ENCODE data around the gene ZNF516. TPM values are rescaled to one million over a fixed set of nuclear protein-coding genes. Genes with fewer than 3 reads are reported as not detected.

The ZNF516 gene
- total and polyA plus RNA-seq, 2 of the 4 experiments (the other 2 are of a cell fraction): 7.9 to 16.9 TPM

DNA sequence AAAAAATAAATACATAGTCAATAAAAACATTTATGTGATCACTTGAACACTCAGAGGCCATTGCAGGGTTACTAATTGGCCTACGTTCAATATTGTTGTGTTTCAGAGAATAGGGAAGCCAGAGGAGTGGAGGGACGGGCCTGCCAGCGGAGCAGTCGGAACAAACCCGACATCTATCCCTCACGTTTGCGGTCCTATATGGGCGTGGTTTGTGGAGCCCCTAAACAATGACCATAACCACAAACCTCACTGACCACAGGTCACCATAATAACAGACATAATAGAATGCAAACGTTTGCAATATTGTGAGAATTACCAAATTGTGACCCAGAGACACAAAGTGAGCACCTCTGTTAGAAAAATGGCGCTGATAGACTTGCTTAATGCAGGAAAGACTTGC, 19.5 kb upstream of the ZNF516 start:
- Histone ChIP-seq H3K36me3 (ENCODE audit: control insufficient read depth, insufficient read depth, low read length) (no peaks in the 10 kb centered on the region), H3K9me1 (ENCODE audit: insufficient read depth, low read length) (peaks cover 3% of the 10 kb centered on the region), H2BK15ac (ENCODE audit: low read depth, low read length) (no peak overlapping the region), H3K56ac (ENCODE audit: extremely low read depth, insufficient read depth, low read length) (no peak overlapping the region), H4K20me1 (ENCODE audit: insufficient read depth, low read length) (no peaks in the 10 kb centered on the region), H2BK5ac (ENCODE audit: low read depth, low read length, poor library complexity, severe bottlenecking) (no peak overlapping the region), H3K4ac (ENCODE audit: low read depth, low read length) (no peak overlapping the region), H3K9me3 (ENCODE audit: control insufficient read depth, insufficient read depth, low read length) (no peaks in the 10 kb centered on the region), H3K27ac (ENCODE audit: insufficient read depth, low read length) (no peak overlapping the region), H3K4me1 (ENCODE audit: control insufficient read depth, insufficient read depth, low read length) (peaks cover 2% of the 10 kb centered on the region; the same call in 1 of the 2 replicates), H3K4me2 (ENCODE audit: low read depth, low read length) (no peak overlapping the region), H3K27me3 (ENCODE audit: control insufficient read depth, insufficient read depth, low read length) (no peaks in the 10 kb centered on the region), H2AFZ (replicated peaks; ENCODE audit: low read length, poor library complexity) (no peak overlapping the region), H2BK20ac (ENCODE audit: low read depth, low read length) (no peak overlapping the region), H4K91ac (ENCODE audit: insufficient read depth, low read depth, low read length) (no peak overlapping the region), H3K18ac (ENCODE audit: low read depth, low read length) (no peak overlapping the region), H3K9ac (ENCODE audit: low read depth, low read length) (no peak overlapping the region), H2AK9ac (replicated peaks; ENCODE audit: low read depth, low read length, poor library complexity) (no peak overlapping the region), H3K79me1 (ENCODE audit: low read depth in 1 of 2, low read length in 2 of 2) (no peaks in the 10 kb centered on the region), H2AK5ac (ENCODE audit: low read depth, low read length) (no peak overlapping the region), H2BK120ac (ENCODE audit: low read depth, low read length) (no peak overlapping the region), H3K14ac (replicated peaks; ENCODE audit: low read depth, low read length) (no peak overlapping the region), H4K5ac (ENCODE audit: low read depth, low read length) (no peak overlapping the region), H3K23ac (ENCODE audit: low read depth, low read length) (no peak overlapping the region), H3K4me3 (ENCODE audit: insufficient read depth, low read depth, low read length) (no peak overlapping the region), H4K8ac (ENCODE audit: low read depth in 2 of 2, low read length in 2 of 2) (no peak overlapping the region)
- dilution Hi-C loops (cut with HindIII; ENCODE audit: low sequenced_read_pairs, unreplicated experiment) (no loop called here), in situ Hi-C loops (cut with MboI; ENCODE audit: low sequenced_read_pairs) (no loop called here), intact Hi-C loops (cut with micrococcal nuclease) (no loop called here)
- ChIA-PET CTCF (interaction anchor here (0.6 kb wide), 1 partner anchor 10 kb away, joined by 3 read pairs; no protein-coding TSS in a partner anchor), POLR2A (ENCODE audit: unreplicated experiment) (no interaction called here)
- DNase-seq (no peak), ATAC-seq (ENCODE audit: low read depth) (no peak)
- no TSS peak for BruUV-seq (replicated peaks)
- TF ChIP-seq, protein P1, sequence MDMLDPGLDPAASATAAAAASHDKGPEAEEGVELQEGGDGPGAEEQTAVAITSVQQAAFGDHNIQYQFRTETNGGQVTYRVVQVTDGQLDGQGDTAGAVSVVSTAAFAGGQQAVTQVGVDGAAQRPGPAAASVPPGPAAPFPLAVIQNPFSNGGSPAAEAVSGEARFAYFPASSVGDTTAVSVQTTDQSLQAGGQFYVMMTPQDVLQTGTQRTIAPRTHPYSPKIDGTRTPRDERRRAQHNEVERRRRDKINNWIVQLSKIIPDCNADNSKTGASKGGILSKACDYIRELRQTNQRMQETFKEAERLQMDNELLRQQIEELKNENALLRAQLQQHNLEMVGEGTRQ (IDR thresholded peaks at IDR 0.05; ENCODE audit: low read depth, low read length): no peak
- TF ChIP-seq MXI1 (IDR thresholded peaks at IDR 0.05; ENCODE audit: borderline replicate concordance, low read depth, low read length): no peak
- TF ChIP-seq CEBPB (IDR thresholded peaks at IDR 0.05; ENCODE audit: low read depth, low read length): no peak
- no peak for TF ChIP-seq MAFK (IDR thresholded peaks at IDR 0.05; ENCODE audit: low read depth, low read length)
- TF ChIP-seq RCOR1 (IDR thresholded peaks at IDR 0.05; ENCODE audit: insufficient replicate concordance, low read length): no peak
- no peak for TF ChIP-seq ELK1 (IDR thresholded peaks at IDR 0.05; ENCODE audit: borderline replicate concordance, low read depth, low read length)
- TF ChIP-seq FOS (IDR thresholded peaks at IDR 0.05; ENCODE audit: low read depth, low read length): no peak
- no peak for TF ChIP-seq NFE2L2 (IDR thresholded peaks at IDR 0.05; ENCODE audit: low read depth, low read length)
- TF ChIP-seq POLR2A (IDR thresholded peaks at IDR 0.05; ENCODE audit: low read depth, low read length): no peak
- no peak for TF ChIP-seq SMC3 (IDR thresholded peaks at IDR 0.05; ENCODE audit: low read depth, low read length)
- no peak for TF ChIP-seq BHLHE40 (IDR thresholded peaks at IDR 0.05; ENCODE audit: low read depth, low read length)
- no peak for TF ChIP-seq MAZ (IDR thresholded peaks at IDR 0.05; ENCODE audit: borderline replicate concordance, low read depth, low read length)
- TF ChIP-seq, protein P2, sequence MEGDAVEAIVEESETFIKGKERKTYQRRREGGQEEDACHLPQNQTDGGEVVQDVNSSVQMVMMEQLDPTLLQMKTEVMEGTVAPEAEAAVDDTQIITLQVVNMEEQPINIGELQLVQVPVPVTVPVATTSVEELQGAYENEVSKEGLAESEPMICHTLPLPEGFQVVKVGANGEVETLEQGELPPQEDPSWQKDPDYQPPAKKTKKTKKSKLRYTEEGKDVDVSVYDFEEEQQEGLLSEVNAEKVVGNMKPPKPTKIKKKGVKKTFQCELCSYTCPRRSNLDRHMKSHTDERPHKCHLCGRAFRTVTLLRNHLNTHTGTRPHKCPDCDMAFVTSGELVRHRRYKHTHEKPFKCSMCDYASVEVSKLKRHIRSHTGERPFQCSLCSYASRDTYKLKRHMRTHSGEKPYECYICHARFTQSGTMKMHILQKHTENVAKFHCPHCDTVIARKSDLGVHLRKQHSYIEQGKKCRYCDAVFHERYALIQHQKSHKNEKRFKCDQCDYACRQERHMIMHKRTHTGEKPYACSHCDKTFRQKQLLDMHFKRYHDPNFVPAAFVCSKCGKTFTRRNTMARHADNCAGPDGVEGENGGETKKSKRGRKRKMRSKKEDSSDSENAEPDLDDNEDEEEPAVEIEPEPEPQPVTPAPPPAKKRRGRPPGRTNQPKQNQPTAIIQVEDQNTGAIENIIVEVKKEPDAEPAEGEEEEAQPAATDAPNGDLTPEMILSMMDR (conservative IDR thresholded peaks at IDR 0.05; ENCODE audit: low read depth, low read length): no peak
- TF ChIP-seq RFX5 (IDR thresholded peaks at IDR 0.05; ENCODE audit: low read depth, low read length): no peak
- no CpG with 5 or more reads among the region's 10 CpGs for WGBS, 2 experiments (ENCODE audit: extremely low coverage in 2 of 2, insufficient read length in 1 of 2)
